ENCODE measurements around the gene CPNE4.

Gene CPNE4

GRCh38 chr3:131658115-131658514 is 376.7 kb downstream of the CPNE4 start:
- in situ Hi-C loops (cut with HindIII; ENCODE audit: low sequenced_read_pairs) = no loop called here
- no peak for DNase-seq (ENCODE audit: low read depth, low spot score)
- peak; percentile 2 for TF ChIP-seq CTCF (IDR thresholded peaks at IDR 0.05; ENCODE audit: low read depth, low read length)

GRCh38 chr3:131655070-131655690 is 379.6 kb downstream of the CPNE4 start:
- in situ Hi-C loops (cut with HindIII; ENCODE audit: low sequenced_read_pairs) = no loop called here
- no peak for DNase-seq (ENCODE audit: low read depth, low spot score)

More at GRCh38 chr3:131658115-131658514, 376.7 kb downstream of the CPNE4 start:
- H3K4me3 ChIP-seq (ENCODE audit: low read depth, low read length) = no peak overlapping the region

GRCh38 chr3:131645638-131646037 is 389.2 kb downstream of the CPNE4 start:
- no peak for DNase-seq (ENCODE audit: low read depth, low spot score)
- in situ Hi-C loops (cut with HindIII; ENCODE audit: low sequenced_read_pairs) = no loop called here
- no peak for TF ChIP-seq CTCF (IDR thresholded peaks at IDR 0.05; ENCODE audit: low read depth, low read length)
- H3K4me3 ChIP-seq (ENCODE audit: low read depth, low read length) = no peak overlapping the region

More at GRCh38 chr3:131655070-131655690, 379.6 kb downstream of the CPNE4 start:
- TF ChIP-seq CTCF (IDR thresholded peaks at IDR 0.05; ENCODE audit: low read depth, low read length) = no peak
- H3K4me3 ChIP-seq (ENCODE audit: low read depth, low read length) = no peak overlapping the region

GRCh38 chr3:131636266-131636775 is 398.5 kb downstream of the CPNE4 start:
- in situ Hi-C loops (cut with HindIII; ENCODE audit: low sequenced_read_pairs) = no loop called here
- no peak for DNase-seq (ENCODE audit: low read depth, low spot score)
- no peak overlapping the region for H3K4me3 ChIP-seq (ENCODE audit: low read depth, low read length)
- no peak for TF ChIP-seq CTCF (IDR thresholded peaks at IDR 0.05; ENCODE audit: low read depth, low read length)

GRCh38 chr3:131630807-131631206 is 404.0 kb downstream of the CPNE4 start:
- in situ Hi-C loops (cut with HindIII; ENCODE audit: low sequenced_read_pairs) = no loop called here
- TF ChIP-seq CTCF (IDR thresholded peaks at IDR 0.05; ENCODE audit: low read depth, low read length) = no peak
- H3K4me3 ChIP-seq (ENCODE audit: low read depth, low read length) = no peak overlapping the region
- DNase-seq (ENCODE audit: low read depth, low spot score) = peak; percentile 13

GRCh38 chr3:131630097-131630496 is 404.7 kb downstream of the CPNE4 start:
- in situ Hi-C loops (cut with HindIII; ENCODE audit: low sequenced_read_pairs) = no loop called here
- TF ChIP-seq CTCF (IDR thresholded peaks at IDR 0.05; ENCODE audit: low read depth, low read length) = no peak
- peak; percentile 7 for DNase-seq (ENCODE audit: low read depth, low spot score)

More at GRCh38 chr3:131630097-131630496, 404.7 kb downstream of the CPNE4 start:
- no peak overlapping the region for H3K4me3 ChIP-seq (ENCODE audit: low read depth, low read length)

Measured in astrocyte of the spinal cord (primary cell).